NCI-H1417 treated with DMSO at 0.1 percent for 48 hours (cell line): ENCODE measurements around the gene PHACTR3.
"Not testable (repeated sequence)": the region's sequence is repeated elsewhere in the genome, so short reads cannot be mapped to it uniquely, and the experiment has no call there.

Experiments used
- DNase-seq: peaks from one replicate; lab custom pipeline; 2025; lab: John Stamatoyannopoulos, UW

Gene PHACTR3

DNA sequence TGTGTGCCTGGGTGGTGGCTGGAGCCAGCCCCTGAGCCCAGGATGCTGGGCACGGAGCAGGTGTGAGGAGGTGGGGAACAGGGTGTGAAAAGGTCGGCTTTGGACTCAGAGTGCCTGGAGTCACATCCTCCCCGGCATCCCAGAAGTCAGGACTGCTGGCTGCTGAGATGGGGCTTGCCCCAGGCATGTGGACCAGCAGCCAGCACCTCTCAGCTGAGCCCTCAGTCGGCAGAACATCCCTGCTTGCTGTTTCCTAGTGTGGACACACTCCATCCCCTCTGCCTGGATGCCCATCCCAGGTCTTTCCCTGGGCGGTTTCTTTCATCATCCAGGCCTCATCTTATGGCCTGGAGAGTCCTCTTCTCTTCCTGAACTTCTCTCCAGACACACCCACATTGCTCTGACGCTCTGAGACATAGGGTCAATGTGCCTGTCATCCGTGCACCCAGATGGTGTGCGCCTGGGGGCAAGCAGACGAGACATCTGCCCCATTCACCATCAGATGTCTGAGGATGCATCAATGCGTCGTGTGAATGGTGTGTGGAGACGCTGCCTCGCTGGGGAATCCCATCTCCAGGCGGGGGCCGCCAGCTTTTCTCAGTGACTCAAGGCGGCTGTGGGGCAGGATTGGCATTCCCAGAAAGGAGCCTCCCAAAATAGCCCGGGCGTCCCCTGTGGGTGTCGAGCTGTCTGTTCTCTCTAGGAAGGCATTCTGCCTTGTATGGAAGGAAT is 224.9 kb downstream of the PHACTR3 start:
- no peak for DNase-seq

GRCh38 chr20:59829786-59830664 is 225.7 kb downstream of the PHACTR3 start:
- no peak for DNase-seq

DNA sequence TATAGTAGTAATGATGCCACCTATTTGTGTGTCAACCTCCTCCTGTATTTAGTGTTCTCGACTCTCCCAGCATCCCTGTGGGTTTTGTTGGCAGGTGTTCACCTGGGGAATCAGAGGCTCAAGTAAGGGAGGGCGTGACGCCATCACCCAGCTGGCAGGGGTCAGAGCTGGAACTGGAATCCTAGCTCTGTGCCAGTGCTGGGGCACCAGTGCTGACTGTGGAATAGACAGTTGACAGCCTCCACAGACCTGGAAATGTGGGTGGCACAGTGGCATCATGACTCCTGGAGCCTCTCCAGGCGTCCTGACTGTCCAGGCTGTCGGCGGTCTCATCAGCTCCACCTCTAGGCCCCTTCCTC is 226.3 kb downstream of the PHACTR3 start:
- DNase-seq: peak; percentile 18

DNA sequence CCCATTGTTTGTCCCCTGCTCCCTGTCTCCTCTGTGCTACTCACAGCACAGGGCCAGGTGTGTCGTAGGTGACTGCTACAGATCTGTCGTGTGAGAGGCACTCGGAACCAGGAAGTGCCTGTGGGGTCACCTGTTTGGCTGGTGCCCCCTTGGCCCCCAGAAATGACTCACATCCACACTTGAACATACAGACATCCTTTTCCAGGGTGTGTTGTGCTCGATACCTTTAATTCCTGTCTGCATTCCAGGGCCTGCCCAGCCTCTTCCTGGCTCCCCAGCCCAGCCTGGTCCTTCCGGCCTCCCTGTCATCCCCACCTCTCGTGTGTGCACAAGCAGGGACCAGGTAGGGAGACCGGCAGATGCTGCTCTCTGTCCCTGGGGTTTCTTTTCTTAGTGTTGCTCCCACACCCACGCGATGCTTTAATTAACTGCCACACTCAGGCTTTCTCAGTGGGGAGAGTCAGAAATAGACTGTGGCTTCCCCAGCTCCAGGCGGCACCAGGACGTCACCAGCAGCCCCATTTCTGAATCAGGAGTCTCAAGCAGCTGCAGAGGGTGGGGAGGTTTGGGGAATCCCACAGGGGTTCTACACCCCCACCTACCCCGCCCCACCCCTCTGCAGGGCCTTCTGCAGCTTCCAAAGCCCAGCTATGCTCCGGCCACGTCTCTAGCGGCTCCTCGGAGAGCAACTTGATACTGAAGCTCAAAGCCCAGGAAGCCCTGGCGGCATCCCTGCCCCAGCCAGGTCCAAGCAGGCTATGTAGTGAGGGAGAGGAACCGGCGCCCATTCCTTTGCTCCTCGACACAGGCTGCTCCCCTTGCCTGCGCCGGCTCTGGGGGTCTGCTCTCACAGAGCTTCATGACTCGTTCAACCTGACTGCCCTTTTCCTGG is 226.9 kb downstream of the PHACTR3 start:
- DNase-seq: no peak

DNA sequence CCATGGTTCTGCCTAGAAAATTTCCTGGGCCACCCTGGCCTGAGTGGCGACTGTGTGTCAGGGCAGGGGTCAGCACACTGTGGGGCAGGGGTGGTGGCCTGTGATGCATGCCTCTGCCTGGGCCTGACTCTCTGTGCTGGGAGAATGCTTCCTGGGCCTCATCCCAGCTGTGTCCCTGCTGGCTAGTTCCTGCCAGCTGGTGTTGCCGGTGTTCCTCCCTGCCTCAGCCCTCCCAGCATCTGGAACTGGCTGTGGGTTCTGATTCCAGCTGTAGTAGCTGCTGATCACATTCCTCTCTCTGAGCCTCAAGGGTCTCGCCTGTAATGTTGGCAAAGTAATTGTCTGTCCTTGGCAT is 227.6 kb downstream of the PHACTR3 start:
- no peak for DNase-seq

DNA sequence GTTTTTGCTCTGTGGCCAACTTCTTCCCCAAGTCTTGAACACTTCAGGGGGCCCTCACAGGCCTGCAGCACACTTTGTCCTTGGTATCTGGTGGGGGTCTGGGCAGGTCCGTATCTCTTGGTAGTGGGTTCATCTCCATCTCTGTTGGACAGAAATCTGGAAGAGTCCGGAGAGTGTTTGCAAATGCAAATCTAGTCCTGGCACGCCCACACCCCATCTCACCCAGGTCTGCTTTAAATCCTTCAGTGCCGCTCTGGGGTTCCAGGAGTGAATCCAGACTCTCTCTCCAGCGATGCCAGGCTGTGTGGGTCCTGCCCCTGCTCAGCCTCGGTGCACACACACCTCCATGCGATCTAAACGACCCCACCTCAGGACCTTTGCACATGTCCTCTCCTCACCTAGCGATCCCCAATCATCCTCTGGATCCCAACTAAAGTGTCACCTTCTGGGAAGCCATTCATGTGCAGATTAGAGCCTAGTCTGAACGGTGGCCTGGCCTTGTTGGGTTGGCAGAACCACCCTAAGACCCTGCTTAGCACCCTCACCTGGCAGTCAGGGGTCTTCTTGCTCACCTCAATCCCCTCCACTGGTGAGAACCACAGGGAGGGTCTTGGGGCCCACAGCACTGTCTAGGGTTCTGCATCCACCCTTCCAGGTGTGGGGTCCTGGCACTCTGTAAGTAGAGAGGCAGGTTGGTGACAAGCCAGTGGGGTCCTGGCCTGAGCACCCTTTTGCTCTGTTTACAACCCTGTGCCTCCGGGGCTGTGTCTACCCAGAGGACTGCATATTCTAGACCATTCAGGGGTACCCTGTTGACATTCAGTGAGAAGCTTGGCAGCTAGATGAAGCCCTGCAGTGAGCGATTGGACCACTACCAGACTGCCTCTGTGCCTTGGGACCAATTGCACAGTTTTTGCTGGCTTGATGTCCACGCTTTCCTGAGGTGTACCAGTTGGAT is 228.3 kb downstream of the PHACTR3 start:
- DNase-seq: no peak

- no peak for DNase-seq
These were observed 230.7 kb downstream of the PHACTR3 start for GRCh38 chr20:59835057-59835447.

GRCh38 chr20:59835448-59836395 is 231.4 kb downstream of the PHACTR3 start:
- peak; percentile 24 for DNase-seq

GRCh38 chr20:59836767-59837166 is 232.4 kb downstream of the PHACTR3 start:
- no peak for DNase-seq

- no peak for DNase-seq
These were observed 233.5 kb downstream of the PHACTR3 start for GRCh38 chr20:59837623-59838394.

GRCh38 chr20:59839400-59839799 is 235.1 kb downstream of the PHACTR3 start:
- DNase-seq: no peak

GRCh38 chr20:59845472-59845871 is 241.1 kb downstream of the PHACTR3 start:
- DNase-seq: no peak

DNA sequence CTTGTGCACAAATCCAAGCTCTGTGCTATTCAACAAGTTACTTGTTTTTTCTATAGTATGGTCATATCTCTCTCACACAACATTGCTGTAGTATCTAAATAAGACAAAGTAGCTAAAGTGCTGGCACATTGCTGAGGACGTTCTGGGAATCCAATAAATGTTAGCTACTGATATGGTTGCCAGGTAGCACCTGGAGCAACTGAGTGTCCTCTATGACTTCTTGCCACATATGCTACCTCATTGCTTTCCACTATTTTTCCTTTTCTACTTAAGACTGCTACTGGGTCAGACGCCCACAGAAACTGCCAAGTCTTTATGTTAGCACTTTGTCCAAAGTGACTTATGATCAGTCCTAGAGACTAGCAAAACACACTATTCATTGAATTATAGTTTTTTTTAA is 243.8 kb downstream of the PHACTR3 start:
- DNase-seq: no peak

GRCh38 chr20:59850018-59850641 is 245.8 kb downstream of the PHACTR3 start:
- peak; percentile 69 for DNase-seq

DNA sequence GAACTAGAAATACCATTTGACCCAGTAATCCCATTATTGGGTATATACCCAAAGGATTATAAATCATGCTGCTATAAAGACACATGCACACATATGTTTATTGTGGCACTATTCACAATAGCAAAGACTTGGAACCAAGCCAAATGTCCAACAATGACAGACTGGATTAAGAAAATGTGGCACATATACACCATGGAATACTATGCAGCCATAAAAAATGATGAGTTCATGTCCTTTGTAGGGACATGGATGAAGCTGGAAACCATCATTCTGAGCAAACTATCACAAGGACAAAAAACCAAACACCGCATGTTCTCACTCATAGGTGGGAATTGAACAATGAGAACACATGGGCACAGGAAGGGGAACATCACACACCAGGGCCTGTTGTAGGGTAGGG is 252.2 kb downstream of the PHACTR3 start:
- DNase-seq: not testable (repeated sequence)

DNA sequence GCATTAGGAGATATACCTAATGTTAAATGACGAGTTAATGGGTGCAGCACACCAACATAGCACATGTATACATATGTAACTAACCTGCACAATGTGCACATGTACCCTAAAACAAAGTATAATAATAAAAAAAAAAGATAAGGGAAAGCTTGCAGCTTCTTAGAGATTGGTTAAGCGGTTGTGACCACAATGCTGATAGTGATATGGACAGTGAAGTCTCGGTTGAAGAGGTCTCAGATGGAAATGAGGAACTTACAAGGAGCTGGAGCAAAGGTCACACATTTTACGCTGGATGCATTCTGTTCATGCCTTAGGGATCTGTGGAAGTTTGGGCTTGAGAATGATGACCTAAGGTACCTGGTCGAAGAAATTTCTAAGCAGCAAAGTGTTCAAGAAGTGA is 252.6 kb downstream of the PHACTR3 start:
- not testable (repeated sequence) for DNase-seq

- no peak for DNase-seq
These were observed 253.6 kb downstream of the PHACTR3 start for GRCh38 chr20:59857966-59858365.

DNA sequence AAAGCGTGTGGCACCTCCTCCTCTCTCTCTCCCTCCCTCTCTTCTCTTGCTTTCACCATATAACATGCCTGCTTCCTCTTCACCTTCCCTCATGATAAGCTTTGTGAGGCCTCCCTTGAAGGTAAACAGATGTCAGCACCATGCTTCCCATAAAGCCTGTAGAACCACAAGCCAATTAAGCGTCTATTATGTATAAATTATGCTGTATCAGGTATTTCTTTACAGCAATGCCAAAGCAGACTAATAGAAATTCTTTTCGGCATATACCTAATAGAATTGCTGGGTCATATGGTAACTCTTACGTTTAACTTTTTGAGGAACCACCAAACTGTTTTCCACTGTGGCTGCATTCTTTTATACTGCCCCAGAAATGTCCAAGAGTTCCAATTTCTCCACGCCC is 254.1 kb downstream of the PHACTR3 start:
- DNase-seq: no peak

GRCh38 chr20:59861401-59861800 is 257.1 kb downstream of the PHACTR3 start:
- no peak for DNase-seq
